ENCODE results near the gene CCDC150.
"Not testable (repeated sequence)": the region's sequence is repeated elsewhere in the genome, so short reads cannot be mapped to it uniquely, and the experiment has no call there.

The CCDC150 gene

DNA sequence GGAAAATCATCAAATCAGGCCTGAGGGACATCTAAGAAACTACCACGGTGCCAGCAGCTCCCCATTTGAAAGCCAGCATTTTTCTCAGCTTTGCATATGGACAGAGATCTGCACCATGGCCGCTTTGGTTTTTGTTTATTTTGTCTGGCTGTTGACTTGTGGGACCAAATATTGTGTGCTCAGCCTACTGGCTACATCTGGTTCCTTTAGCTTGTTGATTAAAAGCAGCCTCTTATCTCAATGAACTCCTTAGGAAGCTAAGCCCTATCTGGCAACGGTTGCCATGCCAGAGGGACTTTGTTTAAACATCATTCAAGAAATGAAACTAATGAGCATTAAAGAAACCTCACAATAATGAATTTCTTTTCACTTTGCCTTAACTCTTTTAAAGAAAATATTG is 32.4 kb upstream of the CCDC150 start:
- no peaks in the 10 kb centered on the region for H4K20me1 ChIP-seq (ENCODE audit: control insufficient read depth, insufficient read depth, low read depth, low read length)
- no peaks in the 10 kb centered on the region for H3K9me2 ChIP-seq (replicated peaks; ENCODE audit: control insufficient read depth, low read length)
- no peak overlapping the region for H3K4me3 ChIP-seq (ENCODE audit: low read length)
- H3K79me2 ChIP-seq (ENCODE audit: control insufficient read depth, low read length): no peaks in the 10 kb centered on the region
- TF ChIP-seq EZH2phosphoT487 (IDR thresholded peaks at IDR 0.05; ENCODE audit: borderline replicate concordance, low read length) (no peak), CTCF (IDR thresholded peaks at IDR 0.05; ENCODE audit: low read depth, low read length, poor library complexity, severe bottlenecking) (no peak)
- no peak overlapping the region for H3K4me2 ChIP-seq (ENCODE audit: low read length)
- H3K4me1 ChIP-seq (ENCODE audit: control insufficient read depth, low read length): no peaks in the 10 kb centered on the region
- no peaks in the 10 kb centered on the region for H3K9me3 ChIP-seq (ENCODE audit: control insufficient read depth, insufficient read depth, low read length)
- no peak overlapping the region for H3K27ac ChIP-seq (ENCODE audit: low read depth, low read length)
- H3K27me3 ChIP-seq (ENCODE audit: control insufficient read depth, low read length): no peaks in the 10 kb centered on the region; the same call in 1 of the 2 replicates
- no peaks in the 10 kb centered on the region for H3K36me3 ChIP-seq (ENCODE audit: control insufficient read depth, low read length)
- no peaks in the 10 kb centered on the region for H3F3A ChIP-seq (ENCODE audit: control insufficient read depth, insufficient read depth)

DNA sequence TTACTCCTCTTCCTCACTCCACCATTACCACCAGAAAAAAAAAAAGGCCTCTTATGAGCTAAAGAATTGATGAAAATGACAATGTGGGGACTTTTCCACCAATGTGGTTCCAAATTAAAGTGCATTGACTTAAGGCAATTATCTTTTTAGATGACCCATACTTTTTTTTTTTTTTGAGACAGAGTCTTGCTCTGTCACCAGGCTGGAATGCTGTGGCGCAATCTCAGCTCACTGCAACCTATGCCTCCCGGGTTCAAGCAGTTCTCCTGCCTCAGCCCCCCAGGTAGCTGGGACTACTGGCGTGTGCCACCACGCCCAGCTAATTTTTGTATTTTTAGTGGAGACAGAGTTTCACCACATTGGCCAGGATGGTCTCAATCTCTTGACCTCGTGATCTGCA is 31.6 kb upstream of the CCDC150 start:
- not testable (repeated sequence) for H3F3A ChIP-seq (ENCODE audit: control insufficient read depth, insufficient read depth); H4K20me1 ChIP-seq (ENCODE audit: control insufficient read depth, insufficient read depth, low read depth, low read length); H3K9me3 ChIP-seq (ENCODE audit: control insufficient read depth, insufficient read depth, low read length); H3K27me3 ChIP-seq (ENCODE audit: control insufficient read depth, low read length); H3K27ac ChIP-seq (ENCODE audit: low read depth, low read length); H3K36me3 ChIP-seq (ENCODE audit: control insufficient read depth, low read length); H3K4me1 ChIP-seq (ENCODE audit: control insufficient read depth, low read length); H3K4me3 ChIP-seq (ENCODE audit: low read length); H3K4me2 ChIP-seq (ENCODE audit: low read length); H3K79me2 ChIP-seq (ENCODE audit: control insufficient read depth, low read length); H3K9me2 ChIP-seq (replicated peaks; ENCODE audit: control insufficient read depth, low read length)

GRCh38 chr2:196609806-196610205 is 29.7 kb upstream of the CCDC150 start:
- H3K4me2 ChIP-seq (ENCODE audit: low read length): no peak overlapping the region
- H3F3A ChIP-seq (ENCODE audit: control insufficient read depth, insufficient read depth): no peaks in the 10 kb centered on the region
- no peaks in the 10 kb centered on the region for H3K4me1 ChIP-seq (ENCODE audit: control insufficient read depth, low read length)
- H3K27me3 ChIP-seq (ENCODE audit: control insufficient read depth, low read length): no peaks in the 10 kb centered on the region; the same call in 1 of the 2 replicates
- H3K27ac ChIP-seq (ENCODE audit: low read depth, low read length): no peak overlapping the region
- H3K9me3 ChIP-seq (ENCODE audit: control insufficient read depth, insufficient read depth, low read length): no peaks in the 10 kb centered on the region
- no peaks in the 10 kb centered on the region for H3K9me2 ChIP-seq (replicated peaks; ENCODE audit: control insufficient read depth, low read length)
- no peak for TF ChIP-seq CTCF (IDR thresholded peaks at IDR 0.05; ENCODE audit: low read depth, low read length, poor library complexity, severe bottlenecking)
- TF ChIP-seq EZH2phosphoT487 (IDR thresholded peaks at IDR 0.05; ENCODE audit: borderline replicate concordance, low read length): no peak
- H3K79me2 ChIP-seq (ENCODE audit: control insufficient read depth, low read length): no peaks in the 10 kb centered on the region
- H3K4me3 ChIP-seq (ENCODE audit: low read length): no peak overlapping the region
- no peaks in the 10 kb centered on the region for H4K20me1 ChIP-seq (ENCODE audit: control insufficient read depth, insufficient read depth, low read depth, low read length)
- H3K36me3 ChIP-seq (ENCODE audit: control insufficient read depth, low read length): no peaks in the 10 kb centered on the region

DNA sequence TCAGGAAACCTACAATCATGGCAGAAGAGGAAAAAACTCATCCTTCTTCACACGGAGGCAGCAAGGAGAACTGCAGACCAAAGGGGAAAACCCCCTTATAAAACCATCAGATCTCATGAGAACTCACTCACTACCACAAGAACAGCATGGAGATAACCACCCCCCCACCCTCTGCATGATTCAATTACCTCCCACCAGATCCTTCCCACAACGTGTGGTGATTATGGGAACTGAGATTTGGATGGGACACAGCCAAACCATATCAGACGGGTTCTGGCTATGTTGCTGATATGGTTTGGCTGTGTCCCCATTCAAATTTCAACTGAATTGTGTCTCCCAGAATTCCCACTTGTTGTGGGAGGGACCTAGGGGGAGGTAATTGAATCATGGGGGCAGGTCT is 28.7 kb upstream of the CCDC150 start:
- H4K20me1 ChIP-seq (ENCODE audit: control insufficient read depth, insufficient read depth, low read depth, low read length): no peaks in the 10 kb centered on the region
- no peaks in the 10 kb centered on the region for H3K4me1 ChIP-seq (ENCODE audit: control insufficient read depth, low read length)
- TF ChIP-seq EZH2phosphoT487 (IDR thresholded peaks at IDR 0.05; ENCODE audit: borderline replicate concordance, low read length) (no peak), CTCF (IDR thresholded peaks at IDR 0.05; ENCODE audit: low read depth, low read length, poor library complexity, severe bottlenecking) (no peak)
- H3K27me3 ChIP-seq (ENCODE audit: control insufficient read depth, low read length): no peaks in the 10 kb centered on the region; the same call in 1 of the 2 replicates
- no peaks in the 10 kb centered on the region for H3F3A ChIP-seq (ENCODE audit: control insufficient read depth, insufficient read depth)
- H3K9me3 ChIP-seq (ENCODE audit: control insufficient read depth, insufficient read depth, low read length): no peaks in the 10 kb centered on the region
- H3K4me3 ChIP-seq (ENCODE audit: low read length): no peak overlapping the region
- no peak overlapping the region for H3K27ac ChIP-seq (ENCODE audit: low read depth, low read length)
- no peaks in the 10 kb centered on the region for H3K9me2 ChIP-seq (replicated peaks; ENCODE audit: control insufficient read depth, low read length)
- H3K79me2 ChIP-seq (ENCODE audit: control insufficient read depth, low read length): no peaks in the 10 kb centered on the region
- H3K4me2 ChIP-seq (ENCODE audit: low read length): no peak overlapping the region
- no peaks in the 10 kb centered on the region for H3K36me3 ChIP-seq (ENCODE audit: control insufficient read depth, low read length)

All from DOHH2 (cell line).